H54 (cell line): ENCODE data around the gene KIF5B.
"Not testable (repeated sequence)": the region's sequence is repeated elsewhere in the genome, so short reads cannot be mapped to it uniquely, and the experiment has no call there.

Experiments used
- DNase-seq: peaks from one replicate; pipeline ENCODE4 v3.0.0; 2011; ENCODE audit warnings: low spot score, mixed read lengths; ENCODE audit not compliant: insufficient read length
- FAIRE-seq: peaks from 3 replicates; lab custom pipeline; 2011; peaks lifted over from hg19 to GRCh38; lab: Jason Lieb, UNC
- POLR2A ChIP-seq: IDR thresholded peaks from 2 replicates; pipeline ENCODE4 v1.6.1; 2011; ENCODE audit warnings: low read depth, mild to moderate bottlenecking, low read length

KIF5B gene

GRCh38 chr10:32048282-32048681 lies 7.9 kb downstream of the KIF5B start:
- TF ChIP-seq POLR2A, result no peak

GRCh38 chr10:32047881-32048280 lies 8.3 kb downstream of the KIF5B start:
- DNase-seq, result no peak
- TF ChIP-seq POLR2A, result no peak
- peak; percentile 6 for FAIRE-seq

More at GRCh38 chr10:32048282-32048681, 7.9 kb downstream of the KIF5B start:
- FAIRE-seq (no peak), DNase-seq (no peak)

GRCh38 chr10:32046151-32046550 lies 10.1 kb downstream of the KIF5B start:
- no peak for TF ChIP-seq POLR2A
- FAIRE-seq, result peak; percentile 52
- DNase-seq, result no peak

GRCh38 chr10:32042730-32043129 lies 13.5 kb downstream of the KIF5B start:
- FAIRE-seq, result not testable (repeated sequence)
- peak; percentile 21 for DNase-seq

- no peak for FAIRE-seq
Observed at GRCh38 chr10:32041290-32042028, 14.8 kb downstream of the KIF5B start.

GRCh38 chr10:32039734-32040133 lies 16.5 kb downstream of the KIF5B start:
- DNase-seq (no peak), FAIRE-seq (no peak)
- no peak for TF ChIP-seq POLR2A

More at GRCh38 chr10:32041290-32042028, 14.8 kb downstream of the KIF5B start:
- DNase-seq, result no peak
- TF ChIP-seq POLR2A, result no peak

GRCh38 chr10:32038777-32039176 lies 17.4 kb downstream of the KIF5B start:
- FAIRE-seq (no peak), DNase-seq (no peak)
- no peak for TF ChIP-seq POLR2A

- FAIRE-seq (peak; percentile 61), DNase-seq (no peak)
- no peak for TF ChIP-seq POLR2A
Observed at GRCh38 chr10:32036922-32037321, 19.3 kb downstream of the KIF5B start.

GRCh38 chr10:32035038-32035437 lies 21.2 kb downstream of the KIF5B start:
- no peak for DNase-seq
- no peak for FAIRE-seq
- no peak for TF ChIP-seq POLR2A

- no peak for TF ChIP-seq POLR2A
- no peak for FAIRE-seq
- DNase-seq, result no peak
Observed at GRCh38 chr10:32033171-32033570, 23.1 kb downstream of the KIF5B start.

GRCh38 chr10:32031920-32032319 lies 24.3 kb downstream of the KIF5B start:
- no peak for DNase-seq
- TF ChIP-seq POLR2A, result no peak
- peak; percentile 20 for FAIRE-seq

GRCh38 chr10:32031424-32031823 lies 24.8 kb downstream of the KIF5B start:
- no peak for TF ChIP-seq POLR2A
- no peak for DNase-seq
- no peak for FAIRE-seq

- DNase-seq (no peak), FAIRE-seq (peak; percentile 48)
- no peak for TF ChIP-seq POLR2A
Observed at GRCh38 chr10:32028710-32029109, 27.5 kb downstream of the KIF5B start.

GRCh38 chr10:32023264-32023663 lies 33.0 kb downstream of the KIF5B start:
- FAIRE-seq (peak; percentile 62), DNase-seq (no peak)
- no peak for TF ChIP-seq POLR2A

- no peak for TF ChIP-seq POLR2A
- no peak for DNase-seq
- FAIRE-seq, result peak; percentile 61
Observed at GRCh38 chr10:32017044-32017443, 39.2 kb downstream of the KIF5B start.
